ENCODE data around the gene CRACR2A.

Gene CRACR2A

DNA sequence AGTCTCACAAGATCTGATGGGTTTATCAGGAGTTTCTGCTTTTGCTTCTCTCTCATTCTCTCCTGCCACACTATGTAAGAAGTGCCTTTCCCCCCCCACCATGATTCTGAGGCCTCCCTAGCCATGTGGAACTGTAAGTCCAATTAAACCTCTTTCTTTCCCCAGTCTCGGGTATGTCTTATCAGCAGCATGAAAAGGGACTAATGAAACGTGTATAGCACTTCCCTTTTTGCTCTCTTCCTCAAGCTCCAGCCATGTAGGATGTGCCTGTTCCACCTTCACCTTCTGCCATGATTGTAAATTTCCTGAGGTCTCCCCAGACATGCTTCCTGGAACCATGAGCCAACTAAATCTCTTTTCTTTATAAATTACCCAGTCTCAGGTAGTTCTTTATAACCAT, 7.0 kb upstream of the CRACR2A start:
- TF ChIP-seq EZH2 (IDR thresholded peaks at IDR 0.05; ENCODE audit: borderline replicate concordance, low read length): no peak
- TF ChIP-seq, protein P1, sequence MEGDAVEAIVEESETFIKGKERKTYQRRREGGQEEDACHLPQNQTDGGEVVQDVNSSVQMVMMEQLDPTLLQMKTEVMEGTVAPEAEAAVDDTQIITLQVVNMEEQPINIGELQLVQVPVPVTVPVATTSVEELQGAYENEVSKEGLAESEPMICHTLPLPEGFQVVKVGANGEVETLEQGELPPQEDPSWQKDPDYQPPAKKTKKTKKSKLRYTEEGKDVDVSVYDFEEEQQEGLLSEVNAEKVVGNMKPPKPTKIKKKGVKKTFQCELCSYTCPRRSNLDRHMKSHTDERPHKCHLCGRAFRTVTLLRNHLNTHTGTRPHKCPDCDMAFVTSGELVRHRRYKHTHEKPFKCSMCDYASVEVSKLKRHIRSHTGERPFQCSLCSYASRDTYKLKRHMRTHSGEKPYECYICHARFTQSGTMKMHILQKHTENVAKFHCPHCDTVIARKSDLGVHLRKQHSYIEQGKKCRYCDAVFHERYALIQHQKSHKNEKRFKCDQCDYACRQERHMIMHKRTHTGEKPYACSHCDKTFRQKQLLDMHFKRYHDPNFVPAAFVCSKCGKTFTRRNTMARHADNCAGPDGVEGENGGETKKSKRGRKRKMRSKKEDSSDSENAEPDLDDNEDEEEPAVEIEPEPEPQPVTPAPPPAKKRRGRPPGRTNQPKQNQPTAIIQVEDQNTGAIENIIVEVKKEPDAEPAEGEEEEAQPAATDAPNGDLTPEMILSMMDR (IDR thresholded peaks at IDR 0.05; ENCODE audit: low read length): no peak
- H3K27me3 ChIP-seq (ENCODE audit: insufficient read depth, low read length): no peaks in the 10 kb centered on the region

DNA sequence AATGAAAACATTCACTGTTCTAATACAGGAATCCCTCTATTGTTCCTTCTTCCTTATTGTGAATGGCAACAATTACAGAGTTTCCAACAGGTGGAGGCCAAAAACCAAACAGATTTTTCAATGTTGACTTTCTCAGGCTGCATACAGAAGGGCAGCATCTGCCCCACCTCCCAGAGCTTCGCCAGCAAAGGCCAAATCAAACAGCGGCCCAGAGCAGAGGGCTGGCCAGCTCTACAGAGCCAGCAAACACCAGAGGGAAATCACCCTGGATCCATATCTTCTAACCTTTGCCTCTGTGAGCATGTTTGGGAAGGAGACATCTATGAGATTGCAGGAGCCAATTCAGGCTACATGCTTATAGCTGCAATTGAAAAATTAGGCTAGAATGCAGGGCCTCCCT, 4.4 kb upstream of the CRACR2A start:
- Histone ChIP-seq H2AFZ (ENCODE audit: low read length) (no peak overlapping the region), H3F3A (ENCODE audit: insufficient read depth, low read length) (no peaks in the 10 kb centered on the region), H3K9ac (ENCODE audit: low read length) (no peak overlapping the region), H3K9me2 (ENCODE audit: low read depth, low read length) (no peaks in the 10 kb centered on the region), H3K27ac (ENCODE audit: low read depth, low read length, poor library complexity, severe bottlenecking) (no peak overlapping the region), H4K20me1 (ENCODE audit: insufficient read depth, low read length) (no peaks in the 10 kb centered on the region), H3K4me2 (ENCODE audit: low read length) (no peak overlapping the region), H3K4me3 (ENCODE audit: low read depth, low read length, poor library complexity, severe bottlenecking) (no peak overlapping the region), H3K4me1 (ENCODE audit: insufficient read depth, low read length, severe bottlenecking) (peaks cover 10% of the 10 kb centered on the region), H3K79me2 (ENCODE audit: insufficient read depth, low read length) (no peaks in the 10 kb centered on the region), H3K36me3 (ENCODE audit: insufficient read depth, low read length) (no peaks in the 10 kb centered on the region), H3K9me3 (ENCODE audit: low read length) (peaks cover 6% of the 10 kb centered on the region), H3K27me3 (ENCODE audit: insufficient read depth, low read length) (no peaks in the 10 kb centered on the region)
- TF ChIP-seq EZH2 (IDR thresholded peaks at IDR 0.05; ENCODE audit: borderline replicate concordance, low read length): no peak
- TF ChIP-seq, protein P1 (IDR thresholded peaks at IDR 0.05; ENCODE audit: low read length): no peak

More for the DNA sequence above, 7.0 kb upstream of the CRACR2A start:
- Histone ChIP-seq H3K4me2 (ENCODE audit: low read length) (no peak overlapping the region), H3K4me3 (ENCODE audit: low read depth, low read length, poor library complexity, severe bottlenecking) (no peak overlapping the region), H3K9me2 (ENCODE audit: low read depth, low read length) (no peaks in the 10 kb centered on the region), H3K9me3 (ENCODE audit: low read length) (peaks cover 6% of the 10 kb centered on the region), H3F3A (ENCODE audit: insufficient read depth, low read length) (no peaks in the 10 kb centered on the region), H3K36me3 (ENCODE audit: insufficient read depth, low read length) (no peaks in the 10 kb centered on the region), H3K4me1 (ENCODE audit: insufficient read depth, low read length, severe bottlenecking) (no peaks in the 10 kb centered on the region), H3K79me2 (ENCODE audit: insufficient read depth, low read length) (no peaks in the 10 kb centered on the region), H3K9ac (ENCODE audit: low read length) (no peak overlapping the region), H2AFZ (ENCODE audit: low read length) (no peak overlapping the region), H3K27ac (ENCODE audit: low read depth, low read length, poor library complexity, severe bottlenecking) (no peak overlapping the region), H4K20me1 (ENCODE audit: insufficient read depth, low read length) (no peaks in the 10 kb centered on the region)

DNA sequence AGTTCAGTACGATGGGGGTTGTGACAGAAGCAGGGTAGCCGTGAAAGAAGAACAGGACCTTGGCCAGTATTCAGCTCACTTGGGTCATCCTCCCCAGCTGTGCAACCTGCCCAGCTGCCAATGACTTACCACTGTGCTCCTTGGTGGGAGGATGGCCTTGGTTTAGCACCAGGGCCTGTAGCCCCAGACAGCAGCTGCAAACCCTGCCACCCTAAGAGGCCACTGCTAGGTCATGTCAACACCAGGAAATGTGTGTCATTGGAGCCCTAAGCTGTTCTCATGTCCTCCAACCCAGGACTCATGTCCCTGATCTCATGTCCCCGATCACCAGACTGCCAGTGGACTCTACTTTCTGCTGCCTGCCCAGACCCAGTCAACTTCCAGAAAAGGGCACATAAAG, 3.0 kb upstream of the CRACR2A start:
- Histone ChIP-seq H3K9me2 (ENCODE audit: low read depth, low read length) (no peaks in the 10 kb centered on the region), H3K9me3 (ENCODE audit: low read length) (peaks cover 6% of the 10 kb centered on the region), H3K36me3 (ENCODE audit: insufficient read depth, low read length) (no peaks in the 10 kb centered on the region), H3K4me3 (ENCODE audit: low read depth, low read length, poor library complexity, severe bottlenecking) (no peak overlapping the region), H3K27ac (ENCODE audit: low read depth, low read length, poor library complexity, severe bottlenecking) (no peak overlapping the region), H3K79me2 (ENCODE audit: insufficient read depth, low read length) (0 out of 2 replicates have a peak, but pooled peaks cover 4% of the 10 kb centered on the region), H3K4me2 (ENCODE audit: low read length) (no peak overlapping the region), H4K20me1 (ENCODE audit: insufficient read depth, low read length) (no peaks in the 10 kb centered on the region), H2AFZ (ENCODE audit: low read length) (no peak overlapping the region), H3K9ac (ENCODE audit: low read length) (no peak overlapping the region), H3K4me1 (ENCODE audit: insufficient read depth, low read length, severe bottlenecking) (peaks cover 23% of the 10 kb centered on the region), H3K27me3 (ENCODE audit: insufficient read depth, low read length) (no peaks in the 10 kb centered on the region), H3F3A (ENCODE audit: insufficient read depth, low read length) (no peaks in the 10 kb centered on the region)
- TF ChIP-seq, protein P1 (IDR thresholded peaks at IDR 0.05; ENCODE audit: low read length): no peak
- no peak for TF ChIP-seq EZH2 (IDR thresholded peaks at IDR 0.05; ENCODE audit: borderline replicate concordance, low read length)

All from OCI-LY1 (cell line).